Measurements from ENCODE around the gene ANKRD10.

Gene ANKRD10

DNA sequence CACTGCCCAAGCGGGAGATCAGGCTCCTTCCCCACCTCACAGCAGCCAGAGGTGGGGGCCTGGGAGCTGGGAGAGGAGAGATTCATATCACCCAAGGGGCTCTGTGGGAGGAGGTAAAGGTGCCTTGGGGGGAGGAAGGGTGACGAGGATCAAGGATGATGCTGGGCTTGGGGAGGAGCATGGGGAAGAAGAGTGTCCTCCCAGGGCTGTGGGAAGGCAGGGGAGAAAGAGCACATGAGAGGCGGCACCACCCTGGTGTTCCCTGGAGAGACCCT is 82.7 kb downstream of the ANKRD10 start:
- Mint-ChIP-seq H3K27me3 (peaks cover 13% of the 10 kb centered on the region), H3K27ac (no peak overlapping the region), H3K4me1 (ENCODE audit: low read depth) (no peaks in the 10 kb centered on the region), H3K9me3 (no peaks in the 10 kb centered on the region), H3K36me3 (ENCODE audit: low read depth) (no peaks in the 10 kb centered on the region), H3K4me3 (no peak overlapping the region)
- no peak for DNase-seq

DNA sequence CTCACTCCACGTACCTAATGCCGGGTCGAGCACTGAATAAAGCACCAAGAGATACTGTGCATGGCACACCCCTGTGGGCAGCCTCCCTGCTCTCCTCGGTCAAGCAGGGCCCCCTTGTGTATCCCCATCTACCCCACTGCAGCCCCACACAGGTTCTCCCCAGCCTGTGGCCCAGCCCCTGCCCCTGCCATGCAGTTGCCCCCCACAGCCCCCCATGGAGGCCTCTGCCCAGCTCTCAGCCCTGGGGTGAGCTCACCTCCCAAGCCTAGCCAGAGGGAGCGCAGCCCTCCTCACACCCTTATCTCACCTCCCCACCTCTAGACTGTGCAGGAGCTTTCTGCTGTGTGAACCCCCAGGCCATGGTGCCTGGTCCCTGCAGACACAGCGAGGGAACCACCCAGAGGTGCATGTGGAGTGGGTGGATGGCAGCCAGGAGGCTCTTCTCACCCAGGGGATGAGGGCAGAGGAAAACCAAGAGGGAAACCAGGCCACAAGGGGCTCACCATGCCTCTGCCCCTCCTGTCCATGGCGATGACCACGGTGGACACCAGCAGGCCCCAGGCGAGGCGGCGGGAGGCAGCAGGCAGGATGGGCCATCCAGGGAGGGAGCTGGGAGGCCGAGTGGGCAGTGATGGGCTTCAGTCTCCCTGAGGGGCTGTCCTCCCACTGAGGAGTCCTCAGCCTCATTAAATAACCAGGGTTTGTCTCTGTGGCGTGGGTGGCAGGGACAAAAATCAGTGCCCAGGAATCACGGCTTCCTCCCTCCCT is 83.2 kb downstream of the ANKRD10 start:
- Mint-ChIP-seq H3K27me3 (peaks cover 13% of the 10 kb centered on the region), H3K4me3 (no peak overlapping the region), H3K36me3 (ENCODE audit: low read depth) (no peaks in the 10 kb centered on the region), H3K27ac (no peak overlapping the region), H3K9me3 (no peaks in the 10 kb centered on the region), H3K4me1 (ENCODE audit: low read depth) (no peaks in the 10 kb centered on the region)
- no peak for DNase-seq

DNA sequence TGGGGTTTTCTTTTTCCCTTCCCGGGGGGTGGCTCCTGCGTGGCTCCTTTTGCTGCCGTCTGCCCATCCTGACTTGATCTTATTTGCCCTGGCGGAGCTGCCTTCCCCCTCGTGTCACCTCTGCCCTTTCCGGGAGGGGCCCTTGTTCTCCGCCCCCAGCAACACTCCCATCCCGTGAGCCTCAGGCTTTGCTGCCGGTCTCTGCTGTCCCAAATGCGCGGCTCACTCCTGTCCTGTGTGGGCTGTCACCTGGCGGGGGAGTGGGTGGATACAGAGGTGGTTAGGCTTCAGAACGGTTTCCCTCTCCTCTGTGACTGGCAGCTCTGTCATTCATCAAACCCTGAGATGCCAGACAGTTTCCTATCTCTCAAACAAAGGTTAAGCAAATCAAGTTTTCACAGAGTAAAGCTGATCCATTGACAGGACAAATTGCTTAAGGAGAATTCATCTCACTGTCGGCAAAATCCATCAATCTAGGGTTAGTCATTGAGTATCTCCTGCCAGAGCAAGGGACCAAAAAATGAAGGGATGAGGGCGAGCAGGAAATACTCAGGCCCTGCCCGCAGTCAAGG is 84.0 kb downstream of the ANKRD10 start:
- Mint-ChIP-seq H3K4me1 (ENCODE audit: low read depth) (no peaks in the 10 kb centered on the region), H3K27me3 (peaks cover 13% of the 10 kb centered on the region), H3K4me3 (no peak overlapping the region), H3K27ac (no peak overlapping the region), H3K9me3 (no peaks in the 10 kb centered on the region), H3K36me3 (ENCODE audit: low read depth) (no peaks in the 10 kb centered on the region)
- no peak for DNase-seq

DNA sequence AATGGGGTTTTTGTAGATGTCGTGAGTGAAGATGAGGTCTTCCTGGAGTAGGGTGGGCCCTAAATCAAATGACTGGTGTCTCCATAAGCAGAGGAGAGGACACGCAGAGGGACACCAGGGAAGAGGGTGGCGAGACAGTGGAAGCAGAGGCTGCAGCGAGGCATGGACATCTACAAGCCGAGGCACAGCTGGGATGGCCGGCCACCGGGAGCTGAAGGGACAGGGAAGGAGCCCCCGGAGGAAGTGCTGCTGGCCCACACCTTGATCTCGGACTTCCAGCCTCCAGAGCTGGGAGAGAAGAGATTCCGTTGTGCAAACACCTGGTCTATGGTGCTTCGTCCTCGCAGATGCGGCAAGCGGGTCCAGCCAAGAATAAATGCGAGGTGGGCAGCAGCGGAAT is 84.5 kb downstream of the ANKRD10 start:
- H3K36me3 Mint-ChIP-seq (ENCODE audit: low read depth), result no peaks in the 10 kb centered on the region
- no peak overlapping the region for H3K4me3 Mint-ChIP-seq
- peaks cover 13% of the 10 kb centered on the region for H3K27me3 Mint-ChIP-seq
- H3K4me1 Mint-ChIP-seq (ENCODE audit: low read depth), result no peaks in the 10 kb centered on the region
- DNase-seq, result no peak
- H3K27ac Mint-ChIP-seq, result no peak overlapping the region
- H3K9me3 Mint-ChIP-seq, result no peaks in the 10 kb centered on the region

DNA sequence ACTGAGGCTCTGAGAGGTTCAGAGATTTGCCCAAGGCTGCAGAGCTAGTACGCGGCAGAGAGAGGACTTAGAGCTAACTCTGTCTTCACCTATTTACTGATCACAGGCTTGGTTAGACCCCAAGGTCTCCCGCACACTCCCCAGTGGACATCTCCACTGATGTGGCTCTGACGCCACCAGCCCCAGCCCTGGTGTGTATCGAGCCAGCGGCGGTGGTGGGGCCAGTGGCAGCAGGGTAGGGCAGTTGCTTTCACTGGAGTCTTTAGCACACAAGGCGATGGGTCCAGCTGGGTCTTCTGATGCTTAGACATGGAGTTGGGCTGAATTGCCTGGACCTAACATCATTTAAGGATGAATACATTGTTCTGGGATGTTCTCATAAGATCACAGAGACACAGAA is 85.4 kb downstream of the ANKRD10 start:
- Mint-ChIP-seq H3K36me3 (ENCODE audit: low read depth) (no peaks in the 10 kb centered on the region), H3K27me3 (peaks cover 13% of the 10 kb centered on the region), H3K9me3 (no peaks in the 10 kb centered on the region), H3K4me1 (ENCODE audit: low read depth) (no peaks in the 10 kb centered on the region), H3K4me3 (no peak overlapping the region), H3K27ac (no peak overlapping the region)
- DNase-seq, result no peak

DNA sequence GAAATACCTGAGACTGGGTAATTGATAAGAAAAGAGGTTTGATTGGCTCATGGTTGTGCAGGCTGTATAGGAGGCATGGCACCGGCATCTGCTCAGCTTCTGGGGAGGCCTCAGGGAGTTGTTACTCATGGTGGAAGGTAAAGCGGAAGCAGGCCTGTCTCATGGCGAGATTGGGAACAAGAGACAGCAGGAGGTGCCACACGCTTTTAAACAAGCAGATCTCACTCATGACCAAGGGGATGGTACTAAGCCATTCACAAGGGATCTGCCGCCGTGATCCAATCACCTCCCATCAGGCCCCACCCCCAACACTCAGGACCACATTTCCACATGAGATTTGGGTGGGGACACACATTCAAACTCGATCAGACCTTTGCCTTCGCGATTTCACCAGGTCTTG is 86.2 kb downstream of the ANKRD10 start:
- Mint-ChIP-seq H3K36me3 (ENCODE audit: low read depth) (no peaks in the 10 kb centered on the region), H3K4me3 (no peak overlapping the region), H3K27me3 (peaks cover 13% of the 10 kb centered on the region), H3K4me1 (ENCODE audit: low read depth) (peaks cover 3% of the 10 kb centered on the region), H3K27ac (no peak overlapping the region), H3K9me3 (no peaks in the 10 kb centered on the region)
- DNase-seq, result no peak

Measured in activated T-cell treated with anti-CD3 and anti-CD28 coated beads, Interleukin-2, amount 50 U/mL, for 24 hours (primary cell).